HG03575 (cell line): ENCODE measurements around the gene RSPH3.
"Not testable (repeated sequence)": the region's sequence is repeated elsewhere in the genome, so short reads cannot be mapped to it uniquely, and the experiment has no call there.

ENCODE experiments used
- ATAC-seq: cut with Tn5 transposase; IDR thresholded peaks from one replicate; pipeline ENCODE4 v1.9.1; 2021; ENCODE audit not compliant: unreplicated experiment, insufficient number of reproducible peaks, low FRiP score; ENCODE audit errors: extremely low read depth

Gene RSPH3

GRCh38 chr6:158989711-158990110, 10.3 kb downstream of the RSPH3 start:
- not testable (repeated sequence) for ATAC-seq

GRCh38 chr6:158988477-158988876, 11.5 kb downstream of the RSPH3 start:
- ATAC-seq = no peak

GRCh38 chr6:158987657-158988056, 12.3 kb downstream of the RSPH3 start:
- ATAC-seq = no peak

- no peak for ATAC-seq
Measured at GRCh38 chr6:158978757-158979156, 21.2 kb downstream of the RSPH3 start.

- no peak for ATAC-seq
Measured at GRCh38 chr6:158977382-158977781, 22.6 kb downstream of the RSPH3 start.

GRCh38 chr6:158972241-158973233, 27.5 kb downstream of the RSPH3 start:
- ATAC-seq = no peak

GRCh38 chr6:158970640-158971275, 29.2 kb downstream of the RSPH3 start:
- ATAC-seq = no peak

GRCh38 chr6:158969148-158969547, 30.9 kb downstream of the RSPH3 start:
- ATAC-seq = no peak

- ATAC-seq = no peak
Measured at GRCh38 chr6:158963020-158963808, 36.8 kb downstream of the RSPH3 start.

GRCh38 chr6:158962371-158962770, 37.6 kb downstream of the RSPH3 start:
- ATAC-seq = no peak

- no peak for ATAC-seq
Measured at GRCh38 chr6:158960026-158960425, 40.0 kb downstream of the RSPH3 start.

- no peak for ATAC-seq
Measured at GRCh38 chr6:158959552-158959951, 40.5 kb downstream of the RSPH3 start.

GRCh38 chr6:158958504-158959386, 41.3 kb downstream of the RSPH3 start:
- ATAC-seq = no peak

GRCh38 chr6:158955255-158955654, 44.7 kb downstream of the RSPH3 start:
- ATAC-seq = no peak

- no peak for ATAC-seq
Measured at GRCh38 chr6:158954753-158955152, 45.2 kb downstream of the RSPH3 start.

- ATAC-seq = not testable (repeated sequence)
Measured at GRCh38 chr6:158952011-158952410, 48.0 kb downstream of the RSPH3 start.

- ATAC-seq = not testable (repeated sequence)
Measured at GRCh38 chr6:158951565-158951964, 48.4 kb downstream of the RSPH3 start.

GRCh38 chr6:158947284-158947683, 52.7 kb downstream of the RSPH3 start:
- no peak for ATAC-seq
